CD4-positive, alpha-beta T cell (primary cell): ENCODE data around the gene NRIP1. TPM values are rescaled to one million over a fixed set of nuclear protein-coding genes. Genes with fewer than 3 reads are reported as not detected.
A peak's percentile ranks its signal among the peaks of the same experiment; 100 is the strongest.

ENCODE experiments used
- ATAC-seq: fragments of 200-7000 bp; cut with Tn5 transposase; one replicate; pipeline ENCODE4 v1.10.0; 2022; ENCODE audit warnings: mild to moderate bottlenecking; ENCODE audit not compliant: poor library complexity
- CTCF ChIA-PET: fragments of 350-600 bp; sonication (Branson Sonifier 250); formaldehyde crosslinking; loops from one replicate; lab custom pipeline; 2021; ENCODE audit warnings: antibody characterized with exemption, inconsistent platforms; lab: Charles Lee
- POLR2A ChIA-PET: fragments of 350-600 bp; sonication (Branson Sonifier 250); formaldehyde crosslinking; loops from one replicate; lab custom pipeline; 2021; ENCODE audit warnings: antibody characterized with exemption, inconsistent platforms; lab: Charles Lee
- DNase-seq, 14 experiments: peaks; one replicate each; pipeline ENCODE4 v3.0.0-alpha.2; 2013 to 2020; ENCODE audit warnings: mixed read lengths in 2 of 14
- H3K27ac ChIP-seq, 2 donors: one replicate each; pipeline versions ENCODE4 v1.5.1 to v1.7.0; 2013; ENCODE audit warnings: low read length in 2 of 2, low read depth in 1 of 2, mild to moderate bottlenecking in 1 of 2
- H3K27me3 ChIP-seq, 2 experiments: 1 replicate in 1 of 2; 2 replicates in 1 of 2; pipeline versions ENCODE4 v1.6.1 to v1.7.0; 2013; ENCODE audit warnings: low read length in 2 of 2, control low read depth in 1 of 2, mild to moderate bottlenecking in 1 of 2, moderate library complexity in 1 of 2; ENCODE audit not compliant: insufficient read depth in 2 of 2, control insufficient read depth in 1 of 2
- H3K36me3 ChIP-seq: one replicate; pipeline ENCODE4 v1.6.1; 2013; ENCODE audit warnings: low read length, control low read depth; ENCODE audit not compliant: insufficient read depth
- H3K4me1 ChIP-seq: one replicate; pipeline ENCODE4 v1.6.1; 2013; ENCODE audit warnings: low read length, control low read depth; ENCODE audit not compliant: insufficient read depth
- H3K4me3 ChIP-seq: one replicate; pipeline ENCODE4 v1.5.1; 2013; ENCODE audit warnings: mild to moderate bottlenecking, low read length, moderate library complexity
- H3K9me3 ChIP-seq, 2 experiments: 1 replicate in 1 of 2; 2 replicates in 1 of 2; pipeline versions ENCODE4 v1.6.1 to v1.7.0; 2013; ENCODE audit warnings: low read length in 2 of 2, mild to moderate bottlenecking in 2 of 2, control low read depth in 1 of 2, moderate library complexity in 1 of 2; ENCODE audit not compliant: control insufficient read depth in 1 of 2, insufficient read depth in 1 of 2
- H3K27ac Mint-ChIP-seq: one replicate; pipeline ENCODE4 v1.8.0; 2020; ENCODE audit warnings: mixed read lengths
- H3K27me3 Mint-ChIP-seq: one replicate; pipeline ENCODE4 v1.8.0; 2021; ENCODE audit warnings: mixed read lengths
- H3K36me3 Mint-ChIP-seq: one replicate; pipeline ENCODE4 v1.8.0; 2021; ENCODE audit warnings: low read depth, mixed read lengths
- H3K4me1 Mint-ChIP-seq: one replicate; pipeline ENCODE4 v1.8.0; 2021; ENCODE audit warnings: low read depth, mixed read lengths
- H3K4me3 Mint-ChIP-seq: one replicate; pipeline ENCODE4 v1.8.0; 2020; ENCODE audit warnings: mild to moderate bottlenecking, mixed read lengths
- H3K9me3 Mint-ChIP-seq: one replicate; pipeline ENCODE4 v1.8.0; 2020; ENCODE audit warnings: mixed read lengths
- intact Hi-C, 2 experiments: fragments of 100-400 bp; cut with DNase I in 1 of 2; cut with micrococcal nuclease in 1 of 2; formaldehyde crosslinking; loops; one replicate each; pipeline versions ENCODE4 v1.15.1 to v1.9.0; 2023 to 2025; cut with DNase I, micrococcal nuclease
- total RNA-seq, 174 experiments: library from RNA in 2 of 174; stranded (reverse) in 2 of 174; gene quantifications; one replicate each; pipeline ENCODE4 v1.2.3 and lab custom pipeline; 2021 to 2026
- TF ChIP-seq, protein P1 (sequence below): fragments of 200-600 bp; IDR thresholded peaks from one replicate; pipeline ENCODE4 v1.8.0; 2022; ENCODE audit warnings: antibody characterized with exemption, mild to moderate bottlenecking

Gene NRIP1
- total RNA-seq, 2 experiments from 2014 or later: 41.6 to 50.1 TPM

DNA sequence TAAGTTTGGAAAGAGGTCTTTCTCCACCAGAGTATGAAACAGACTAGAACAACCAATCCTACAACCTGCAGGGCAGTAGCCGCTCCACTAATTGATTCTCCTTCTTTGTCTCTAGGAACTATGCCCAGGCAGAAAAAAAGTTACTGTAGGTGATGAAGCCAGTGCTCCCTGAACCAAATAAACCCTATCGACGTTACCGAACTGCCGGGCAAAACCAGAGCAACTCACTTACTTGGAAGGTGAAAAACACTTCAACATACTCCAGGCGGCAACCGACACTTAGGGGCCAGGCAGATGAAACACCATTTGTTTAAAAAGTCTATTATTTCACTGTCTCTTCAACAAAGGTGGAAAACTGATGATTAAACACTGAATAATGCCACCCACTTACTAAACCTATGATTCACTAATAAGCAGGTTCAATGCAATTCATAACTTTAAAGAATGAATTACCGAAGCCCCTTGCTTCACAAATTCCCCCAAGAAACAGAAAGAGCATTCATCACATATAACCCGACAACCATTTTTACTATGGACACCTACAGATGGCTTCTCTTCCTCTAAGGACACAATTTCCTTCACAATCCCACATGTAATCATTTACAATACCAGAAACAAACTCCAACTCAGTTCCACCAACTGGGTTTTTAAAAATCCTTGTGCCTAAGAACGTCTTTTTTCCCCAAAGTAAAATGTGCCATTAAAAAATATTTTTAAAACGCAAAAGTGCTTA, 1.6 kb downstream of the NRIP1 start:
- Mint-ChIP-seq H3K27me3 (peaks cover 5% of the 10 kb centered on the region), H3K27ac (peak overlapping the region; percentile 83), H3K4me3 (peak overlapping the region; percentile 88), H3K4me1 (peaks cover 66% of the 10 kb centered on the region), H3K9me3 (no peaks in the 10 kb centered on the region), H3K36me3 (peaks cover 18% of the 10 kb centered on the region)
- peak overlapping the region; percentile 71 for H3K4me3 ChIP-seq
- DNase-seq (peak in 6 of 14 experiments; percentile 7 to 45 (median 28)), ATAC-seq (no peak)
- peaks cover 13% of the 10 kb centered on the region for H3K4me1 ChIP-seq
- H3K27me3 ChIP-seq: no peaks in the 10 kb centered on the region
- H3K36me3 ChIP-seq: no peaks in the 10 kb centered on the region
- intact Hi-C loops: loop anchor here (2.0 to 5.0 kb wide), 5 partner anchors 56 to 681 kb away; partner anchors contain the start of gene HSPA13 (in 1 of the 2)
- H3K27ac ChIP-seq: peak overlapping the region; percentile 25 to 69
- TF ChIP-seq, protein P1, sequence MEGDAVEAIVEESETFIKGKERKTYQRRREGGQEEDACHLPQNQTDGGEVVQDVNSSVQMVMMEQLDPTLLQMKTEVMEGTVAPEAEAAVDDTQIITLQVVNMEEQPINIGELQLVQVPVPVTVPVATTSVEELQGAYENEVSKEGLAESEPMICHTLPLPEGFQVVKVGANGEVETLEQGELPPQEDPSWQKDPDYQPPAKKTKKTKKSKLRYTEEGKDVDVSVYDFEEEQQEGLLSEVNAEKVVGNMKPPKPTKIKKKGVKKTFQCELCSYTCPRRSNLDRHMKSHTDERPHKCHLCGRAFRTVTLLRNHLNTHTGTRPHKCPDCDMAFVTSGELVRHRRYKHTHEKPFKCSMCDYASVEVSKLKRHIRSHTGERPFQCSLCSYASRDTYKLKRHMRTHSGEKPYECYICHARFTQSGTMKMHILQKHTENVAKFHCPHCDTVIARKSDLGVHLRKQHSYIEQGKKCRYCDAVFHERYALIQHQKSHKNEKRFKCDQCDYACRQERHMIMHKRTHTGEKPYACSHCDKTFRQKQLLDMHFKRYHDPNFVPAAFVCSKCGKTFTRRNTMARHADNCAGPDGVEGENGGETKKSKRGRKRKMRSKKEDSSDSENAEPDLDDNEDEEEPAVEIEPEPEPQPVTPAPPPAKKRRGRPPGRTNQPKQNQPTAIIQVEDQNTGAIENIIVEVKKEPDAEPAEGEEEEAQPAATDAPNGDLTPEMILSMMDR: no peak
- ChIA-PET CTCF (no interaction called here), POLR2A (interaction anchor here (1.2 kb wide), 1 partner anchor 419 kb away, joined by 3 read pairs; no protein-coding TSS in a partner anchor)
- H3K9me3 ChIP-seq: no peaks in the 10 kb centered on the region

DNA sequence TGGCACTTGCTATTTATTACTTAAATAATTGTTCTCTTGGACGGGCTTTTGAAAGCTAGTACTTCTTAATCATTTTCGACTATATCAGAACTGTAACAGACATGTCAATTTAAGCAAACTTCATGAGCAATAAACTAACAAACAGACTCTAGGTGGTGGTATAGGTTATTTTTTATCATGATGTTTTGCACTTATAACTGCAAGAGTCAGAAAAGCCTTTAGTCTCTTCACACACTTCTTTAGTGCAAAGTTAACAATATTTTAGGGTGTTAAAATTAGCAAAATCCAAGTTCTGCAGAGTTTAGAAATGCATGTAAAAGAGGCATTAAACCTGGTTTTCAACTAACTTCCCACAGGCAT, 2.2 kb downstream of the NRIP1 start:
- peaks cover 5% of the 10 kb centered on the region for H3K27me3 Mint-ChIP-seq
- TF ChIP-seq, protein P1: no peak
- H3K9me3 ChIP-seq: no peaks in the 10 kb centered on the region
- ATAC-seq (no peak), DNase-seq (peak in 3 of 14 experiments; percentile 38 to 53 (median 45))
- POLR2A ChIA-PET: interaction anchor here (0.6 to 1.2 kb wide), 2 partner anchors 53 to 420 kb away, joined by 3 read pairs; no protein-coding TSS in a partner anchor
- H3K27me3 ChIP-seq: no peaks in the 10 kb centered on the region
- H3K4me3 Mint-ChIP-seq: peak overlapping the region; percentile 88
- intact Hi-C loops: loop anchor here (1.0 to 5.0 kb wide), 6 partner anchors 55 to 680 kb away; partner anchors contain the start of gene HSPA13 (in 1 of the 2)
- peak overlapping the region; percentile 71 for H3K4me3 ChIP-seq
- H3K27ac ChIP-seq: no peak overlapping the region
- H3K4me1 ChIP-seq: peaks cover 13% of the 10 kb centered on the region
- H3K27ac Mint-ChIP-seq: peak overlapping the region; percentile 83
- peaks cover 18% of the 10 kb centered on the region for H3K36me3 Mint-ChIP-seq
- no peaks in the 10 kb centered on the region for H3K9me3 Mint-ChIP-seq
- CTCF ChIA-PET: no interaction called here
- no peaks in the 10 kb centered on the region for H3K36me3 ChIP-seq
- peaks cover 71% of the 10 kb centered on the region for H3K4me1 Mint-ChIP-seq

DNA sequence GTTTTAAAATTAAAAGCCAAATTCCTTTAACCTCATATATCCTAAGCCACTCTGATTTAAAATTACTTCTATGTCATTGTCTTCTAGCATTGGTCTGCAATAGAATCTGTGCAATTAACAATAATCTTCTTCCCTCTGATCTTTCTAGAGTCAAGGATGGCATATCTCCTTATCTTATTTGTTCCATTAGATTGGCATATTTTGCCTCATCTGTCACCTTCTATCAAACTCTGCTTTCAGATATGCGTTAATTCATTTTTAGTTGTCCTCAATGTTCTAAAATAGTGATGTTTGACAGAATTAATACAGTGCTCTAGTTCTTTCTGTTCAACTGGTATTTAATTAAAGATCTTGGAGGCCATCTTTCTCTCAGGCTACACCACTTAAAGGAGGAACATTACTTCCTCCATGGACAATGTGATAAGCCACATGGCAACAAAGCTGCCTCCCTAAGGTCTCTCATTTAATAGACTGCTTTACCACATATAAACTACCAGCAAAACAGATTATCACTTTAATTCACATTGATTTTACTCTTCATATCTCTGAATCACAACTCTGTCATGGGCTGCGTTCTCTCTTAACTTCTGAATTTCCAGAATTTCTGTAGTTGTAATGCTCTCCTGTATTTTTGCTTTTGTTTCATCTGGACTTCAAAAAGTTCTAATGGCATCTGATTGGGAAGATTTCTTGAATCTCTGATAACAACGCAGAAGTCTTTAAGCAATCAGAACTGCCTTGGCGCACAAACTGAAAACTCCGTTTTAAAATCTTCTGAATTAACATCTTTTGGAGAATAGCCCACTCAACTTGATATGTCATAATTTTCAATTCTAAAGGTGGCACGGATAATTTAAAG, 2.8 kb downstream of the NRIP1 start:
- TF ChIP-seq, protein P1: no peak
- ATAC-seq: no peak
- ChIA-PET CTCF (interaction anchor here (0.6 kb wide), 1 partner anchor 626 kb away, joined by 3 read pairs; no protein-coding TSS in a partner anchor), POLR2A (interaction anchor here (0.6 to 1.2 kb wide), 2 partner anchors 52 to 421 kb away, joined by 3 read pairs; no protein-coding TSS in a partner anchor)
- Mint-ChIP-seq H3K4me3 (peak overlapping the region; percentile 88), H3K27me3 (no peaks in the 10 kb centered on the region), H3K27ac (peak overlapping the region; percentile 83), H3K36me3 (peaks cover 18% of the 10 kb centered on the region), H3K9me3 (no peaks in the 10 kb centered on the region), H3K4me1 (peaks cover 74% of the 10 kb centered on the region)
- no peak overlapping the region for H3K27ac ChIP-seq
- no peak for DNase-seq
- intact Hi-C loops: loop anchor here (1.0 to 5.0 kb wide), 6 partner anchors 55 to 680 kb away; partner anchors contain the start of gene HSPA13 (in 1 of the 2)
- H3K9me3 ChIP-seq: no peaks in the 10 kb centered on the region
- peaks cover 16% of the 10 kb centered on the region for H3K4me1 ChIP-seq
- no peaks in the 10 kb centered on the region for H3K36me3 ChIP-seq
- no peak overlapping the region for H3K4me3 ChIP-seq
- H3K27me3 ChIP-seq: no peaks in the 10 kb centered on the region
